ENCODE measurements around the gene SCAMP4.

- TF ChIP-seq, protein P1, sequence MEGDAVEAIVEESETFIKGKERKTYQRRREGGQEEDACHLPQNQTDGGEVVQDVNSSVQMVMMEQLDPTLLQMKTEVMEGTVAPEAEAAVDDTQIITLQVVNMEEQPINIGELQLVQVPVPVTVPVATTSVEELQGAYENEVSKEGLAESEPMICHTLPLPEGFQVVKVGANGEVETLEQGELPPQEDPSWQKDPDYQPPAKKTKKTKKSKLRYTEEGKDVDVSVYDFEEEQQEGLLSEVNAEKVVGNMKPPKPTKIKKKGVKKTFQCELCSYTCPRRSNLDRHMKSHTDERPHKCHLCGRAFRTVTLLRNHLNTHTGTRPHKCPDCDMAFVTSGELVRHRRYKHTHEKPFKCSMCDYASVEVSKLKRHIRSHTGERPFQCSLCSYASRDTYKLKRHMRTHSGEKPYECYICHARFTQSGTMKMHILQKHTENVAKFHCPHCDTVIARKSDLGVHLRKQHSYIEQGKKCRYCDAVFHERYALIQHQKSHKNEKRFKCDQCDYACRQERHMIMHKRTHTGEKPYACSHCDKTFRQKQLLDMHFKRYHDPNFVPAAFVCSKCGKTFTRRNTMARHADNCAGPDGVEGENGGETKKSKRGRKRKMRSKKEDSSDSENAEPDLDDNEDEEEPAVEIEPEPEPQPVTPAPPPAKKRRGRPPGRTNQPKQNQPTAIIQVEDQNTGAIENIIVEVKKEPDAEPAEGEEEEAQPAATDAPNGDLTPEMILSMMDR (IDR thresholded peaks at IDR 0.05; ENCODE audit: low read length) = no peak
- no peak for TF ChIP-seq EZH2 (IDR thresholded peaks at IDR 0.05; ENCODE audit: borderline replicate concordance, low read length)
Measured at GRCh38 chr19:1855828-1856255, 49.4 kb upstream of the SCAMP4 start.

Data from OCI-LY1 (cell line).